HEK293 (cell line): Measurements from ENCODE around the gene ADCYAP1R1.

Experiments used
- CTCF ChIP-seq: fragments of 450-650 bp; formaldehyde crosslinking; IDR thresholded peaks from 2 replicates; pipeline ENCODE4 v1.5.1; 2016; ENCODE audit warnings: missing biosample characterization, missing genetic modification characterization
- GLI4 ChIP-seq: fragments of 450-650 bp; formaldehyde crosslinking; IDR thresholded peaks from 2 replicates; pipeline ENCODE4 v1.5.1; 2016; ENCODE audit warnings: missing biosample characterization, missing genetic modification characterization
- MYNN ChIP-seq: fragments of 450-650 bp; formaldehyde crosslinking; IDR thresholded peaks from 2 replicates; pipeline ENCODE4 v1.5.1; 2016; ENCODE audit warnings: missing biosample characterization, missing genetic modification characterization, borderline replicate concordance
- OSR2 ChIP-seq: fragments of 450-650 bp; formaldehyde crosslinking; IDR thresholded peaks from 2 replicates; pipeline ENCODE4 v1.5.1; 2016; ENCODE audit warnings: missing biosample characterization, missing genetic modification characterization
- PBX3 ChIP-seq: sonication (generic); formaldehyde crosslinking; IDR thresholded peaks from 2 replicates; pipeline ENCODE4 v1.8.1; 2022; ENCODE audit warnings: mild to moderate bottlenecking, moderate library complexity, missing genetic modification reagents
- REPIN1 ChIP-seq: fragments of 450-650 bp; formaldehyde crosslinking; IDR thresholded peaks from 2 replicates; pipeline ENCODE4 v1.5.1; 2017; ENCODE audit warnings: missing biosample characterization, missing genetic modification characterization, low read depth
- ZBTB49 ChIP-seq: fragments of 450-650 bp; formaldehyde crosslinking; IDR thresholded peaks from 2 replicates; pipeline ENCODE4 v1.5.1; 2016; ENCODE audit warnings: missing biosample characterization, missing genetic modification characterization, low read depth
- ZBTB7A ChIP-seq: fragments of 450-650 bp; formaldehyde crosslinking; IDR thresholded peaks from 2 replicates; pipeline ENCODE4 v1.5.1; 2016; ENCODE audit warnings: low read depth, missing biosample characterization, missing genetic modification characterization
- ZNF174 ChIP-seq: fragments of 450-650 bp; formaldehyde crosslinking; IDR thresholded peaks from 2 replicates; pipeline ENCODE4 v1.5.0; 2017; ENCODE audit warnings: missing biosample characterization, mild to moderate bottlenecking, missing genetic modification characterization
- ZNF24 ChIP-seq: fragments of 450-650 bp; formaldehyde crosslinking; IDR thresholded peaks from 2 replicates; pipeline ENCODE4 v1.5.1; 2016; ENCODE audit warnings: missing biosample characterization, missing genetic modification characterization
- ZNF645 ChIP-seq: fragments of 450-650 bp; formaldehyde crosslinking; IDR thresholded peaks from 2 replicates; pipeline ENCODE4; 2016; ENCODE audit warnings: missing biosample characterization, missing genetic modification characterization
- ZNF654 ChIP-seq: fragments of 450-650 bp; formaldehyde crosslinking; IDR thresholded peaks from 2 replicates; pipeline ENCODE4 v1.5.1; 2016; ENCODE audit warnings: low read depth, missing biosample characterization, missing genetic modification characterization
- ZNF76 ChIP-seq: fragments of 450-650 bp; formaldehyde crosslinking; IDR thresholded peaks from 2 replicates; pipeline ENCODE4; 2016; ENCODE audit warnings: low read depth, missing biosample characterization, missing genetic modification characterization, borderline replicate concordance
- ZSCAN30 ChIP-seq: fragments of 450-650 bp; IDR thresholded peaks from 2 replicates; pipeline ENCODE4 v1.5.1; 2018; ENCODE audit warnings: missing biosample characterization, mild to moderate bottlenecking, missing genetic modification characterization, moderate library complexity

GRCh38 chr7:31120800-31121513, 68.8 kb downstream of the ADCYAP1R1 start:
- TF ChIP-seq GLI4 (tag by site-specific recombination) (no peak), ZNF654 (tag by site-specific recombination) (no peak), CTCF (tag by site-specific recombination) (no peak), ZNF24 (tag by site-specific recombination) (no peak), ZNF76 (no peak), REPIN1 (tag by site-specific recombination) (no peak), OSR2 (tag by site-specific recombination) (no peak), ZBTB49 (no peak), ZNF174 (no peak), ZNF645 (no peak), ZSCAN30 (tag by site-specific recombination) (no peak), PBX3 (CRISPR knock-in tag) (no peak), ZBTB7A (tag by site-specific recombination) (no peak), MYNN (tag by site-specific recombination) (no peak)
